NT2/D1 (cell line): ENCODE data around the gene IRX1.

Source experiments
- SUZ12 ChIP-seq: IDR thresholded peaks from 2 replicates; pipeline ENCODE4 v1.6.1; 2011; ENCODE audit not compliant: insufficient read length, insufficient read depth; ENCODE audit errors: extremely low read depth
- YY1 ChIP-seq: IDR thresholded peaks from 2 replicates; pipeline ENCODE4 v1.6.1; 2011; ENCODE audit not compliant: insufficient read length, insufficient read depth
- ZNF274 ChIP-seq: IDR thresholded peaks from 2 replicates; pipeline ENCODE4 v1.6.1; 2011; ENCODE audit warnings: mild to moderate bottlenecking, low read depth, low read length

DNA sequence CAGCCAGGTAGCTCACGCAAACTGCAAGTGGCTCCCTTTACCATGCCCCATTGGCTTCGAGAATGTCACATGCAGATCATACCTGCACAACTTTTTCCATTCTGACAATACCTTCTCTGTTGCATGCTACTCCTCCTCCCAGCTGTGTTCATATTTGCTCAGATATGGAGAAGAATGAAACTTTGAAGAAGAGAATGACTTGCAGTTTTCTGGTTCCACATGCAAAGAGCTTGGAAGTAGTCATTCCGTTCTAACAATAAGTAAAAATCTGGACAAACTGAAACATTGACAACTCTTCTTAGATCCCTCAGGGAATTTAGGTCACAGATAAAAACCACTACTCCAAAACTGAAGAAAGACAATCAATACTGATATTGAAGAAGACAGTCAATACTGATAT lies 49.6 kb upstream of the IRX1 start:
- no peak for TF ChIP-seq ZNF274
- no peak for TF ChIP-seq SUZ12
- no peak for TF ChIP-seq YY1
